GM19238 (cell line): ENCODE results near the gene SH2B2.
"Not testable (repeated sequence)": the region's sequence is repeated elsewhere in the genome, so short reads cannot be mapped to it uniquely, and the experiment has no call there.

ENCODE experiments used
- DNase-seq: peaks from one replicate; pipeline ENCODE4 v3.0.0; 2011; ENCODE audit warnings: low spot score; ENCODE audit not compliant: insufficient read length

SH2B2 gene

GRCh38 chr7:102305414-102306268, 19.0 kb downstream of the SH2B2 start:
- no peak for DNase-seq

GRCh38 chr7:102306916-102307677, 20.4 kb downstream of the SH2B2 start:
- DNase-seq: peak; percentile 86

- no peak for DNase-seq
Measured at GRCh38 chr7:102310414-102310815, 23.7 kb downstream of the SH2B2 start.

- DNase-seq: peak; percentile 0
Measured at GRCh38 chr7:102312317-102312716, 25.6 kb downstream of the SH2B2 start.

GRCh38 chr7:102313997-102314780, 27.5 kb downstream of the SH2B2 start:
- DNase-seq: peak; percentile 5

- DNase-seq: peak; percentile 19
Measured at GRCh38 chr7:102317231-102318059, 30.8 kb downstream of the SH2B2 start.

- DNase-seq: peak; percentile 4
Measured at GRCh38 chr7:102318482-102318971, 31.9 kb downstream of the SH2B2 start.

GRCh38 chr7:102319671-102320070, 33.0 kb downstream of the SH2B2 start:
- DNase-seq: peak; percentile 1

GRCh38 chr7:102320181-102320580, 33.5 kb downstream of the SH2B2 start:
- DNase-seq: no peak

GRCh38 chr7:102320601-102321350, 34.1 kb downstream of the SH2B2 start:
- peak; percentile 2 for DNase-seq

GRCh38 chr7:102321351-102322201, 34.9 kb downstream of the SH2B2 start:
- DNase-seq: peak; percentile 2

- peak; percentile 0 for DNase-seq
Measured at GRCh38 chr7:102322202-102322715, 35.6 kb downstream of the SH2B2 start.

- no peak for DNase-seq
Measured at GRCh38 chr7:102323914-102324195, 37.2 kb downstream of the SH2B2 start.

GRCh38 chr7:102325106-102325505, 38.4 kb downstream of the SH2B2 start:
- not testable (repeated sequence) for DNase-seq

- no peak for DNase-seq
Measured at GRCh38 chr7:102326157-102326889, 39.7 kb downstream of the SH2B2 start.

GRCh38 chr7:102327183-102327582, 40.5 kb downstream of the SH2B2 start:
- not testable (repeated sequence) for DNase-seq

- DNase-seq: not testable (repeated sequence)
Measured at GRCh38 chr7:102328863-102329262, 42.2 kb downstream of the SH2B2 start.

GRCh38 chr7:102329366-102329765, 42.7 kb downstream of the SH2B2 start:
- not testable (repeated sequence) for DNase-seq
